ENCODE data around the gene CYTH1. TPM values are rescaled to one million over a fixed set of nuclear protein-coding genes. Genes with fewer than 3 reads are reported as not detected.

CYTH1 gene
- total and polyA plus RNA-seq, 2 donors (not counting 1 experiment from before 2014, with no cell fraction given) = 255 to 353 TPM

GRCh38 chr17:78823282-78824046, 41.4 kb upstream of the CYTH1 start:
- Mint-ChIP-seq H3K4me1 (peaks cover 19% of the 10 kb centered on the region), H3K4me3 (no peak overlapping the region), H3K27ac (no peak overlapping the region)

More at GRCh38 chr17:78823282-78824046, 41.4 kb upstream of the CYTH1 start:
- ATAC-seq (ENCODE audit: low read depth) = no peak
- H3K9ac ChIP-seq (ENCODE audit: low read length) = no peak overlapping the region
- no peak overlapping the region for H3K27ac ChIP-seq (ENCODE audit: low read length in 2 of 2)
- no peak overlapping the region for H3K4me3 ChIP-seq (ENCODE audit: control extremely low read depth in 1 of 5, extremely low read depth in 1 of 5, insufficient read depth in 1 of 5, low read depth in 2 of 5, low read length in 4 of 5)
- H2AFZ ChIP-seq (ENCODE audit: insufficient read depth, low read depth, low read length, poor library complexity, severe bottlenecking) = no peak overlapping the region
- Mint-ChIP-seq H3K27me3 (no peaks in the 10 kb centered on the region), H3K9me3 (ENCODE audit: insufficient read depth) (no peaks in the 10 kb centered on the region)
- H3K79me2 ChIP-seq (ENCODE audit: control insufficient read depth, insufficient read depth, low read length) = peaks cover 31% of the 10 kb centered on the region
- H3K9me3 ChIP-seq (ENCODE audit: control extremely low read depth in 1 of 3, control insufficient read depth in 2 of 3, insufficient read depth in 1 of 3, low read length in 2 of 3) = no peaks in the 10 kb centered on the region
- ChIA-PET POLR2A (no interaction called here), CTCF (no interaction called here)
- intact Hi-C loops (cut with micrococcal nuclease) = no loop called here
- peaks cover 4 to 87% of the 10 kb centered on the region in 2 experiments for H3K36me3 ChIP-seq (replicated peaks in 1 of 2; ENCODE audit: control extremely low read depth in 1 of 2, control insufficient read depth in 1 of 2, extremely low read depth in 1 of 2, insufficient read depth in 2 of 2, low read length in 1 of 2)
- peaks cover 32% of the 10 kb centered on the region for H4K20me1 ChIP-seq (ENCODE audit: control insufficient read depth, insufficient read depth, low read length, poor library complexity, severe bottlenecking)
- no peak overlapping the region for H3K4me2 ChIP-seq (replicated peaks; ENCODE audit: low read depth, low read length, poor library complexity, severe bottlenecking)
- no peak for DNase-seq
- TF ChIP-seq CTCF (IDR thresholded peaks at IDR 0.05) = no peak
- TF ChIP-seq EZH2 (IDR thresholded peaks at IDR 0.05; ENCODE audit: borderline replicate concordance, insufficient read depth, low read depth, low read length, poor library complexity, severe bottlenecking) = no peak
- 97% methylated on average over 12 of the region's 14 CpGs for WGBS (ENCODE audit: insufficient coverage)
- H3K27me3 ChIP-seq (replicated peaks in 1 of 4; ENCODE audit: control extremely low read depth in 1 of 4, control insufficient read depth in 3 of 4, insufficient read depth in 4 of 4, low read length in 3 of 4) = no peaks in the 10 kb centered on the region
- peaks cover 8 to 11% of the 10 kb centered on the region in 2 donors for H3K4me1 ChIP-seq (ENCODE audit: control insufficient read depth in 2 of 2, insufficient read depth in 2 of 2, low read length in 2 of 2)

All from B cell (primary cell).